Medulla oblongata (tissue), 1 donor: Measurements from ENCODE around the gene HNRNPH1.
"Not testable (repeated sequence)": the region's sequence is repeated elsewhere in the genome, so short reads cannot be mapped to it uniquely, and the experiment has no call there.

ENCODE experiments used
- DNase-seq: peaks from one replicate; pipeline ENCODE4 v3.0.0-alpha.2; 2015; ENCODE audit errors: extremely low spot score

The HNRNPH1 gene

DNA sequence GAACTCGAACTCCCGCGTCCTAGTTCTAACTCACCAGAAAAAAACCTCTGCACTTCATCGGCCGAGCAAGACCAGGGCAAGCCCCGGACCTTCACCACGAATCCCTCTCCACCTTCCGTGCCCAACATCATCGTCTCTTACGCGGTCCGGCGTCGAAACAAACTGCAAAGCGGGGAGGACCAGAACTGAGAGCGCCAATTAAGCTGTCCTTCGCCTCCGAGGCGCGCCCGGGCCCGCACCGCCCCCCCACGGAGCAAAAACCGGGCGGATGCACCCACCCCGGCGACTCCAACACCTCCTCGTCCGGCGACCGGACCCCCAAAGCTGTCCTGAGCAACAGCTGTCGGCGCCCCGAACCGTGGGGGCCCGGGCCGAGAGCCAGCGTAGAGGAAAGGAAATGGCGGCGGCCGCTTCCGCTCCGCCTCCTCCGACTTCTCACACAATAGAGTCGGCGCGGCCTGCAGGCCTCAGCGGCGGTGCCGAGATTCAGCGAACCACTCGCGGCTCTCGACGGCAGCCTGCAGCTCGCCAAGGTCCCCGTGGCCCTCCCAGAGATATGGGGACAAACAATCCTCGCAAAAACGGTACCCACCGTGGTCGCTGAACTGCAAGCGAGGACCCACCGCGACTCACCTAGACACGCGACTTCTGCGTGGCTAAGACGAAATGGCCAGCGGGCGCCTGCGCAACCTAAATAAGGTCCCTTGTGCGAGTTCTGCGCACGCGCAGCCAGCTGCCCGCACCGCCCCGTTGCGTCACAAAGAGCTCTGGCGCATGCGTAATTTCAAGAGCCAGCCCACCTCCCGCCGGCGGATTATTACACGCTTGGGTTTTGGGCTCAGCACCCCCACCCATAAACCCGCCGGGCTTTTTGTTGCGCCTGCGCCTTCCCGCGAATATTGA lies at the start of gene HNRNPH1:
Gene HNRNPH1, minus strand, starts transcription at position 669 of the 903 bp plus-strand sequence. Its CDS starts 538 bp downstream, at position 131.
- DNase-seq = peak; percentile 99

- peak; percentile 60 for DNase-seq
These were observed 44.9 kb upstream of the HNRNPH1 start for GRCh38 chr5:179668391-179668790.

GRCh38 chr5:179661647-179662046 lies 38.2 kb upstream of the HNRNPH1 start:
- not testable (repeated sequence) for DNase-seq

DNA sequence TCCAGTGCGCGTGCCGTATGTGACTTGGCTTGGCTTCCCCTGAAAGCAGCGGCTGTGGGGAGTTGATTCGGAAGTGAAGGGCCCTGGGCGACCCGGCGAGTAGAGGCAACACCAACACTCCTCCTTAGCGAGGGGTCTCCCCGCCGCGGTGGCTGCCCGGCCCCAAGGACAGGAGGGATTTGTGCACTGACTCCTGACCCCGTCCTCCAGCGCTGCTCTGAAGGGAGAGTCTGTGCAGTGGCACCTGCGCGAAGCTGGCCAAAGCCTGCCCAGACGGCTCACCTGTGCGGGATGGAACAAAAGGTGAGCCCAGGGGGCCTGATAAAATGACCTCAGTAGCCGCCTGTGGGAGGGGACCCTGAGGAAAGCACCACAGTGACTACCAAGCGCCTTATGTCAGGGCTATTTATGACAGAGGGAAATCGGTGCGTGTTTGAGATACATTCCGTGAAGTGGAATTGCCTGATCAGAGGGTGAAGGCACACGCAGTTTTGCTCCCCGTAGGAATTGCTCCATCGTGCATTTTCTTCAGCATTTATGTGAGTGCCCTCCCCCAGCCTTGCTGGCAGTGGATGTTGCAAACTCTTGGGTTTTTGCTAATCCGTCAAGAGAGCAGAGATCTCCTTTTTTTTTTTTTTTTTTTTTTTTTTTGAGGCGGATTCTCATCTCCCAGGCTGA lies 34.8 kb upstream of the HNRNPH1 start:
- DNase-seq = peak; percentile 12

GRCh38 chr5:179657302-179658178 lies 34.1 kb upstream of the HNRNPH1 start:
- DNase-seq = not testable (repeated sequence)

- not testable (repeated sequence) for DNase-seq
These were observed 29.7 kb upstream of the HNRNPH1 start for GRCh38 chr5:179653135-179653534.

DNA sequence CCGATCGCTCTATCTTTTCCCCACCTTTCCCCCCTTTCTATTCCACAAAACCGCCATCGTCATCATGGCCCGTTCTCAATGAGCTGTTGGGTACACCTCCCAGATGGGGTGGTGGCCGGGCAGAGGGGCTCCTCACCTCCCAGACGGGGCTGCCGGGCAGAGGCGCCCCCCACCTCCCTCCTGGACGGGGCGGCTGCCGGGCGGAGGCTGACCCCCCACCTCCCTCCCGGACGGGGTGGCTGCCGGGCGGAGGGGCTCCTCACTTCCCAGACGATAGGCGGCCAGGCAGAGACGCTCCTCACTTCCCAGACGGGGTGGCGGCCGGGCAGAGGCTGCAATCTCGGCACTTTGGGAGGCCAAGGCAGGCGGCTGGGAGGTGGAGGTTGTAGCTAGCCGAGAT lies 26.8 kb upstream of the HNRNPH1 start:
- not testable (repeated sequence) for DNase-seq

DNA sequence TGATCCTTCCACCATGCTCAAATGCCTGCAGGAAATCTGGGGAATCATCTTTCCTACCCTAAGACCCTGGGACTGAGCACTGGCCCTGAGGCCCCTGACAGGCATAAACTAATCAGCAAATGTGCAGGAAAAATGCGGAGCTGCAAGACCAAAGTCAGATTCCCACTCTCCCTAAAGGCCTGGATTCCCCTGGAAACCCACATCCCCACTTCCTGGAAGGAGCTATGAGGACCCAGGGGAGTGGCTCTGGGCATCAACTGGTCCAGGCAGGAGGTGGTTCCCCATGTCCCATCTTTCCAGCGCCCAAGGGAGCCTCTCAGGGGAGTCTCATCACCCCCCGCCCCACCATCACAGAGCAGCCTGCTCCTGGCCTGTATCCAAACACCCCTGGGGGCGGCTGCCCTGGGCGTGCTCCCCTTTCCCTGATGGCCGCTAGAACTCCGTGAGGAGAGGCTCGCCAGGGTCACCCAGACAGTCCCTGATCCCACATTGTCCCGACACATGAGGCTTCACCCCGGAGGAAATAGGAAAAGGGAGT lies 25.8 kb upstream of the HNRNPH1 start:
- DNase-seq = not testable (repeated sequence)

GRCh38 chr5:179648410-179648809 lies 24.9 kb upstream of the HNRNPH1 start:
- DNase-seq = no peak

GRCh38 chr5:179644766-179645165 lies 21.3 kb upstream of the HNRNPH1 start:
- not testable (repeated sequence) for DNase-seq

- DNase-seq = not testable (repeated sequence)
These were observed 19.9 kb upstream of the HNRNPH1 start for GRCh38 chr5:179643141-179643920.

- not testable (repeated sequence) for DNase-seq
These were observed 19.2 kb upstream of the HNRNPH1 start for GRCh38 chr5:179642626-179643025.

GRCh38 chr5:179641745-179642144 lies 18.3 kb upstream of the HNRNPH1 start:
- not testable (repeated sequence) for DNase-seq

DNA sequence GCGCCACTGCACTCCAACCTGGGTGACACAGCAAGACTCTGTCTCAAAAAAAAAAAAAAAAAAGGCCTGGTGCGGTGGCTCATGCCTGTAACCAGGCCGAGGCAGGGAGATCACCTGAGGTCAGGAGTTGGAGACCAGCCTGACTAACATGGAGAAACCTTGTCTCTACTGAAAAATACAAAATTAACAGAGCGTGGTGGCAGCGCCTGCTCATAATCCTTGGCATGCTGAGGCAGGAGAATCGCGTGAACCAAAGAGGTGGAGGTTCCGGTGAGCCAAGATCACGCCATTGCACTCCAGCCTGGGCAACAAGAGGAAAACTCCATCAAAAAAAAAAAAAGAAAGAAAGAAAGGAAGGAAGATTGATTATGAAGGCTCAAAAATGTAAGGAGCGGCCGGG lies 15.8 kb upstream of the HNRNPH1 start:
- DNase-seq = not testable (repeated sequence)

GRCh38 chr5:179634370-179635172 lies 11.1 kb upstream of the HNRNPH1 start:
- not testable (repeated sequence) for DNase-seq

DNA sequence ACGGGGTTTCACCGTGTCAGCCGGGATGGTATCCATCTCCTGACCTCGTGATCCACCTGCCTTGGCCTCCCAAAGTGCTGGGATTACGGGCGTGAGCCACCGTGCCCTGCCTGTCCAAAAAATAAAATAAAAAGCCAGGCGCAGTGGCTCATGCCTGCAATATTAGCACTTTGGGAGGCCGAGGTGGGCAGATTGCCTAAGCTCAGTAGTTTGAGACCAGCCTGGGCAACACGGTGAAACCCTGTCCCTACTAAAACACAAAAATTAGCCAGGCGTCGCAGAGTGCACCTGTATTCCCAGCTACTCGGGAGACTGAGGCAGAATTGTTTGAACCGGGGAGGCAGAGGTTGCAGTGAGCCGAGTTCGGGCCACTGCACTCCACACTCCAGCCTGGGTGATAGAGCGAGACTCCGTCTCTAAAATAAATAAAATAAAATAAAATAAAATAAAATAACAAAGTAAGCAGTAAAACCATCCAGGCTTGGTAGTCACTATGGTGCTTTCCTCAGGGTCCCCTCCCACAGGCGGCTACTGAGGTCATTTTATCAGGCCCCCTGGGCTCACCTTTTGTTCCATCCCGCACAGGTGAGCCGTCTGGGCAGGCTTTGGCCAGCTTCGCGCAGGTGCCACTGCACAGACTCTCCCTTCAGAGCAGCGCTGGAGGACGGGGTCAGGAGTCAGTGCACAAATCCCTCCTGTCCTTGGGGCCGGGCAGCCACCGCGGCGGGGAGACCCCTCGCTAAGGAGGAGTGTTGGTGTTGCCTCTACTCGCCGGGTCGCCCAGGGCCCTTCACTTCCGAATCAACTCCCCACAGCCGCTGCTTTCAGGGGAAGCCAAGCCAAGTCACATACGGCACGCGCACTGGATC lies 10.3 kb upstream of the HNRNPH1 start:
- not testable (repeated sequence) for DNase-seq

DNA sequence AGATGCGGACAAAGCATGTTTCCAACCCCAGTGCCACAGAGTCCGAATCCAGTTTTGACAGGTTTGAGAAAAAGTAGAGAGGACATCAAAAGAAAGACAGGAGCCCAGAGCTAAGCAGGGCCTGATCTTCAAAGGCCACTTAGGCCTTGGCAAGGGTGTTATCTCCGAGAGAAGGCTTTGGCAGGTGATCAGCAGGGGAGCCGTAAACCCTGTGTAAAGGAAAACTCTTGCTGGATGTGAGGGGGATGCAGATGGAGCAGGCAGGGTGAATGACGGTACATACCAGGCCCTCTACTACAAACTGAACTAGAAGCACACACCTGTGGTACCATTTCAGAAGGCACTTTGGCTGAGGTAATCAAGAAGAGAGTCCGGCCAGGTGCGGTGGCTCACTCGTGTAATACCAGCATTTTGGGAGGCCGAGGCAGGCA lies 1.4 kb upstream of the HNRNPH1 start:
- no peak for DNase-seq

DNA sequence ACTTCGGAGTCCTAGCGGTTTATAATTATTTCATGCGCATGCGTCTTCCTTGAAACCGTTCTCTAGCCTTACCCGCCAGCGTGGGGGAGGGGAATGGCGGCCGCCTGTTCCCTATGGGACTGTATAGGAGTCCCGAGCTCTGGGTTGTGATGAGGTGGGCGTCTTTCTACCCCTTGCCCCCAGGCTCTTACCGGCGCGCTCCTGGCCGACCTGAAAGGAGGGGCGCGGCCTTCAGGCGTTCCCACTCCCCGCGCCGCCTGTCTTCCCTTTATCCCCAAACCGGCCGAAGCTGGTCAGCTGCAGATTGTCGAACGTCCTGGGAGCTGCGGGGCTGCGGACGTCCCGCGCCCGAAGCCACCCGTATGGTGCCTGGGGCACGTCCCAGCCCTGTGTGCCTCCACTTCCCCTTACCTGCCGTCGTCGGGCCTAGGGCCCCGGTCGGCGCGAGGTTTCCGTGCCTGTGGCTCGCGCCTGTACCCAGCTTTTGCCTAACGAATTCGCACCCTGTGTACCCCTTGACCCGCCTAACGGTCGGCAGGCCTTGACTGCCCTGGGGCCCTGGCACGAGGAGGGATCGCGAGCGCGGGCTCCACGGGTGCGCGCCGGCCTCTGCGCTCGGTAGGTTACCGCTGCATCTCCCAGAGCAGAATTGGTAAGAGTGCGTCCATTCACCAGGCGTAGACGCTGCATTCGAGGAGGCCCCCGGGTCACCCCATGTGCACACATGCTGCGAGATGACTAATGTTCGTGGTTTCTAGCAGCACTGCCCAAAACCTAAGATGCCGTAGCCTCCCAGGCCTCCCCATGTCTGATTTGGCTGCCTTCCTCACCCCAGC lies 653 bp upstream of the HNRNPH1 start:
- DNase-seq = no peak
